Measurements from ENCODE around the gene STX3.

STX3 gene

GRCh38 chr11:59754859-59755700, at the start of gene STX3:
TSS of gene STX3 (plus strand) at chr11:59755376. CDS start at chr11:59755606, 230 bp downstream.
- FAIRE-seq = no peak

DNA sequence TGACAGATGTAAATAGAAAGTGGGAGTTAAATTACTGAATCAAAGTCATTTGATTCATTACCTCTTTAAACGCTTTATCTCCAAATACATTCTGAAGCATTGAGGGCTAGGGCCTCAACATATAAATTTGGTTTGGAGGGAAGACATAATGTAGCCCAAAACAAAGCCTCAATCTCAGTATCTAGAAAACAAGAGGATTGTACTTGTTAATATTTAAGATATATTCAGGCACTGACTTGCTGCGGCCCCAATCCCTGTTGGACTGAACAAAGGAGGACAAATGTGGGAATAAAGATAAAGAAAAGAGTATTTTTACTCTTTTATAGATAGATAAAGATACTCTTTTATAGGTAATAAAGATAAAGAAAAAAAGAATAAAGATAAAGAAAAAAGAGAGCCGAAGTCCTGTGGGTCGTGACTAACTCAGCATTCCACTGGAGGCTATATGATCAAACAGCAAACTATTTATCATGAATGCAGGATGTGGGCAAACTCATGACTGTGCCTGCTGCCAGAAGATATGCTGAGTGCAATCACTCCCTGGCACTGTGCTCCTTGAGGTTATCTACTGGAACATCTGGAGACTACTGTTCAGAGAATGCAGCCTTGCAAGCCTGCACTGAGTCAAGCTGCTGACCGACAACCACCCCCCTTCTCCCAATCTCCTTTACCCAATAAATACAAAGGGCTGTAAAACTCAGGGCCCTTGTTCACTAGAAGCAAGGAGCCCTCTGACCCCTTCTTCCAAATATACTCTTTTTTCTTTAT, 48.5 kb upstream of the STX3 start:
- FAIRE-seq = no peak

- no peak for FAIRE-seq
Measured at GRCh38 chr11:59707371-59707770, 47.8 kb upstream of the STX3 start.

- no peak for FAIRE-seq
Measured at GRCh38 chr11:59708537-59708936, 46.6 kb upstream of the STX3 start.

DNA sequence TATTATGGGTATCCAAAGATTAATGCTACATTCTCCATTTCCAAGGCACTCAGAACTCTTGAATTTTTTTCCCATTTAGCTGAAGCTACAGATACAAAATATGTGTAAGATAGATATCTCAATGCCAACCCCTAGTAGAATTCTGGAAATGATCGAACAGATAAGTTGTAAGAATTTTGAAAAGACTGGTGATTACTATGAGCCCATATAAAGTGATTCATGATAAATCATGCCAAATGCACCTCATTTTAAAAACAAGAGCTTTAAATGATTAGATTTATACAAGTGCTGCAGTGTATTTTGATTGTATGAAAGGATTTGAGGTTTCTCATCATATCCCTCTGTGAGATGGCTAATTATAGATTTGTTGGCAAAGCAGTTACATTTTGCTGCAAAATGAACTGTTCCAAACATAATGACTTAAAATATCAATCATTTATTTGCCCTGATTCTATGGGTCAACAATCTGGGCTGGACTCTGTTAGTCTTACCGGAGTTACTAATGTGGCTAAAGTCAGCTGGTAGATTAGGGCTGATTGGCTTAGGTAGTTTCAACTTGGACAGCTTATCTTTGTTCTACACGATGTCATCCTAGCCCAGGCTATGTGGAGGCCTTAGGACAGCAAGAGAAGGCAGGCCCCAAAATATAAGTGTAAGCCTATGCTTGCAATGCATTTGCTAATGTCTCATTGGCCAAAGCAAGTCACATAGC, 44.9 kb upstream of the STX3 start:
- FAIRE-seq = no peak

DNA sequence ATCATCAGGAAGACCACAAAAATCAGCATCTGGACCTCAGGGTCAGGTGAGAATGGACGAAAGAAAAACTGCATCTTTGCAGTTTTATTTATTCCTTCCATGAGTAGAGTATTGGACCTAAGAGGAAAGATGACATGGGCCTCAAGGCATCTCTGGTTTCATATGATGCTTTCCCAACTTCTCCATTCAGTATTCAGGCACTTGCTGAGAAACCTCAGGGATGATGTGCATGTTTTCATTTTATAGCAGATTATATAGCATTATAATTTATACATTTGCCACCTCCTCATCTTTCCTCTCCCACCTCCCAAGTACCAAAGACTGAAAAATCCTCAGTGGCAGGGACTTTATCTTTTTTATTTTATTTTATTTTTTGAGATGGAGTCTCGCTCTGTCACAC, 41.4 kb upstream of the STX3 start, which contains the start of gene OR10V1:
TSS of gene OR10V1 (minus strand) at position 101 of the 400 bp plus-strand sequence. CDS start at position 101, 0 bp downstream.
- FAIRE-seq = no peak

- no peak for FAIRE-seq
Measured at GRCh38 chr11:59716051-59716450, 39.1 kb upstream of the STX3 start.

GRCh38 chr11:59719556-59719955, 35.6 kb upstream of the STX3 start:
- FAIRE-seq = no peak

- FAIRE-seq = no peak
Measured at GRCh38 chr11:59724066-59724465, 31.1 kb upstream of the STX3 start.

- FAIRE-seq = no peak
Measured at GRCh38 chr11:59727426-59727825, 27.8 kb upstream of the STX3 start.

GRCh38 chr11:59728154-59728553, 27.0 kb upstream of the STX3 start:
- no peak for FAIRE-seq

GRCh38 chr11:59728913-59729312, 26.3 kb upstream of the STX3 start:
- FAIRE-seq = no peak

DNA sequence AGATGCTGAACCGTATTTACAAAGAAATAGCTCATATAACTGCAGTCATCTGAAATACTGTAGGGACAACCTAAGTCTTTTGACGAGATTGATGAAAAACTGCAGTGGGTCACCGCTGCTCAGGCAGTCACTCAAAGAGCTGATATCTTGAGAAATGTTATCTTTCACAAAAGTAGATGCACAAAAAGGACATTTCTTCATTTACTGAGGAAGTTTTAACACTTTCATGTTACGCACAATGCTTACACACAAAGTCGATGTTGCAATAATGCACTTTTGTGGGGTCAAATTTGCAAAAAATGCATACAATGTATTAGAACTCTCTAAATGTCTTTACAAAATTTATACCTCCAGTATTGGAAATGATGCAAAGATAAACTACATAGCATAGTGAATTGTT, 25.3 kb upstream of the STX3 start:
- no peak for FAIRE-seq

GRCh38 chr11:59730896-59731565, 24.1 kb upstream of the STX3 start:
- FAIRE-seq = no peak

DNA sequence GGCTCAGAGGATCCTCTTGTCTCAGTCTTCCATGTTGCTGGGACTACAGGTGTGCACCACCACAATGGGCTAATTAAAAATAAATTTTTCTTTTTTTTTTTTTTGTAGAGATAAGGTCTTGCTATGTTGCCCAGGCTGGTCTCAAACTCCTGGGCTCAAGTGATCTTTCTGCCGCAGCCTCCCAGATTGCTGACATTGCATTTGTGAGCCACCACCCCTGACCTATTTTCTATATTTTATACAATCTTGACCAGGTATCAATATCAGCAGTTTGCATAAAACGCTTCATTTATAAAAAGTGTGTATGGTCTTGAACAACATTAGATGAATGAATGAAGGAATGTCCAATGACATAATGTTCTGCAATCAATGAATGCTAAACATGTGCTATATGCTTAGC, 9.1 kb upstream of the STX3 start:
- FAIRE-seq = no peak

DNA sequence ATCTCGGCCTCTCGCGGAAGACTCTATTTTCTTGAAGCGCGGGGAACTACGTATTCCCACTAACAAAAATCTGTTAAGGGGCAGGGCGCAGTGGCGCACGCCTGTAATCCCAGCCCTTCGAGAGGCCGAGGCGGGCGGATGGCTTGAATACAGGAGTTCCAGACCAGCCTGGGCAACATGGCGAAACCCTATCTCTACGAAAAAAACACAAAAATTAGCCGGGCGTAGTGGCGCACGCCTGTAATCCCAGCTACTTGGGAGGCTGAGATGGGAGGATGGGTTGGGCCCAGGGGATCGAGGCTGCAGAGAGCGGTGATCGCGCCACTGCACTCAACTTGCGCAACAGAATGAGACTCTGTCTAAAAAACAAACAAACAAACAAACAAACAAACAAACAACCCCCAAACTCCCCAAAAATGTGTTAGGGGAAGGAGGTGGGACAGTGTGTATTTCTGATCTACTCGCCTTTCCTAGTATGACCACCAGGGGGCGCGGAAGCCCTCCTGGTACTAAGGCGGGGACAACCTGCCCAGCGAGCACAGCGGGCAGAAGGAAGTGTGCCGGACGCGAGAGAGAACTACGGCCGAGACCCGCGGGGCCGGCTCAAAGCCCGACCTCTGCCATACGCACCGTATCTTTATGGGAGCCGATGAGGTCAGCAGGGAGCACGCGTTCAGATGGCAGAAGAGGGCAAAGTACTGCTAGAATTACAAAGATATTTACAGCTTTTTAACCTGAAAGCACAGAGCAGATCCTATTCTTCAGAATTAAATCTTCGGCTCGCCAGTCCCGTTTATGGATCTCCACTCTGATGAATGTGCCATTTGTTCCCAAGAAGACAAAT, 1.3 kb upstream of the STX3 start:
- no peak for FAIRE-seq

GRCh38 chr11:59754494-59754858, 700 bp upstream of the STX3 start:
- no peak for FAIRE-seq

GRCh38 chr11:59755701-59756557, 753 bp downstream of the STX3 start:
- peak; percentile 30 for FAIRE-seq

- peak; percentile 41 for FAIRE-seq
Measured at GRCh38 chr11:59756558-59756840, 1.3 kb downstream of the STX3 start.

DNA sequence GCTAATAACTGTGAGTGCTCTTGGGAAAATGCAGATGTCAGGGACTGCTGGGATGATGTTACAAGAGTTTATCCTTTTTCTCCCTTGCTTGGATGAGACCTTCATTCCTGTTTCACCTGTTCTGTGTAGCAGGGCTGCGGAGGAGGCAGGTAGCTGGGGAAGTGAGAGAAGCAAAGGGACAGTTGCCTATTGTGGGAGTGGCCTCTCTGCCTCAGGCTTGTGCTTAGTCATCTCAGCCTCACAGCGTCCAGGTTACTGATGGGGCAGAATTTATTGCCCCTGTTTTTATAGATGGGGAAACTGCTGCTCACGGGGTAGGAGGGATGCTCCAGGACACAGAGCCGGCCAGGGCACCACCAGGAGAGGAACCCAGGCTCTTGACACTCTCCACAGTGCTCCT, 1.7 kb downstream of the STX3 start:
- no peak for FAIRE-seq

- FAIRE-seq = no peak
Measured at GRCh38 chr11:59758401-59759037, 3.3 kb downstream of the STX3 start.

Data from islet of Langerhans (tissue), 1 donor.